Activated T-cell treated with anti-CD3 and anti-CD28 coated beads, Interleukin-2, amount 50 U/mL, for 48 hours (primary cell): ENCODE measurements around the gene MTHFSD.

Experiments used
- DNase-seq, 2 experiments: peaks; one replicate each; pipeline ENCODE4 v3.0.0-alpha.2; 2020

The MTHFSD gene

DNA sequence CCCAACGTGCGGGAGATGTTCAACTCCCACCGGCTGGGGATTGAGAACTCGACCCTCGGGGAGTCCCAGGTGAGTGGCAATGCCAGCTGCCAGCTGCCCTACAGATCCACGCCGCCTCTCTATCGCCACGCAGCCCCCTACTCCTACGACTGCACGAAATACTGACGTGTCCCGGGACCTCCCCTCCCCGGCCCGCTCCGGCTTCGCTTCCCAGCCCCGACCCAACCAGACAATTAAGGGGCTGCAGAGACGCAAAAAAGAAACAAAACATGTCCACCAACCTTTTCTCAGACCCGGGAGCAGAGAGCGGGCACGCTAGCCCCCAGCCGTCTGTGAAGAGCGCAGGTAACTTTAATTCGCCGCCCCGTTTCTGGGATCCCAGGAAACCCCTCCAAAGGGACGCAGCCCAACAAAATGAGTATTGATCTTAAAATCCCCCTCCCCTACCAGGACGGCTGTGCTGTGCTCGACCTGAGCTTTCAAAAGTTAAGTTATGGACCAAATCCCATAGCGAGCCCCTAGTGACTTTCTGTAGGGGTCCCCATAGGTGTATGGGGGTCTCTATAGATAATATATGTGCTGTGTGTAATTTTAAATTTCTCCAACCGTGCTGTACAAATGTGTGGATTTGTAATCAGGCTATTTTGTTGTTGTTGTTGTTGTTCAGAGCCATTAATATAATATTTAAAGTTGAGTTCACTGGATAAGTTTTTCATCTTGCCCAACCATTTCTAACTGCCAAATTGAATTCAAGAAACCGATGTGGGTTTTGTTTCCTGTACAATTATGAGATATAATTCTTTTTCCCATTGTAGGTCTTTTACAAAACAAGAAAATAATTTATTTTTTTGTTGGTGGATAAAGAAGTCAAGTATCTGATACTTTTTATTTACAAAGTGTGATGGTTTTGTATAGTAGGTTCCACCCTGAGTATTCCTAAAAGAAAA, 13.9 kb upstream of the MTHFSD start:
- no peak for DNase-seq

DNA sequence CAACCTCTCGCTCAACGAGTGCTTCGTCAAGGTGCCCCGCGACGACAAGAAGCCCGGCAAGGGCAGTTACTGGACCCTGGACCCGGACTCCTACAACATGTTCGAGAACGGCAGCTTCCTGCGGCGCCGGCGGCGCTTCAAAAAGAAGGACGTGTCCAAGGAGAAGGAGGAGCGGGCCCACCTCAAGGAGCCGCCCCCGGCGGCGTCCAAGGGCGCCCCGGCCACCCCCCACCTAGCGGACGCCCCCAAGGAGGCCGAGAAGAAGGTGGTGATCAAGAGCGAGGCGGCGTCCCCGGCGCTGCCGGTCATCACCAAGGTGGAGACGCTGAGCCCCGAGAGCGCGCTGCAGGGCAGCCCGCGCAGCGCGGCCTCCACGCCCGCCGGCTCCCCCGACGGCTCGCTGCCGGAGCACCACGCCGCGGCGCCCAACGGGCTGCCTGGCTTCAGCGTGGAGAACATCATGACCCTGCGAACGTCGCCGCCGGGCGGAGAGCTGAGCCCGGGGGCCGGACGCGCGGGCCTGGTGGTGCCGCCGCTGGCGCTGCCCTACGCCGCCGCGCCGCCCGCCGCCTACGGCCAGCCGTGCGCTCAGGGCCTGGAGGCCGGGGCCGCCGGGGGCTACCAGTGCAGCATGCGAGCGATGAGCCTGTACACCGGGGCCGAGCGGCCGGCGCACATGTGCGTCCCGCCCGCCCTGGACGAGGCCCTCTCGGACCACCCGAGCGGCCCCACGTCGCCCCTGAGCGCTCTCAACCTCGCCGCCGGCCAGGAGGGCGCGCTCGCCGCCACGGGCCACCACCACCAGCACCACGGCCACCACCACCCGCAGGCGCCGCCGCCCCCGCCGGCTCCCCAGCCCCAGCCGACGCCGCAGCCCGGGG, 12.9 kb upstream of the MTHFSD start:
- DNase-seq, result peak in 1 of 2 experiments; percentile 40

DNA sequence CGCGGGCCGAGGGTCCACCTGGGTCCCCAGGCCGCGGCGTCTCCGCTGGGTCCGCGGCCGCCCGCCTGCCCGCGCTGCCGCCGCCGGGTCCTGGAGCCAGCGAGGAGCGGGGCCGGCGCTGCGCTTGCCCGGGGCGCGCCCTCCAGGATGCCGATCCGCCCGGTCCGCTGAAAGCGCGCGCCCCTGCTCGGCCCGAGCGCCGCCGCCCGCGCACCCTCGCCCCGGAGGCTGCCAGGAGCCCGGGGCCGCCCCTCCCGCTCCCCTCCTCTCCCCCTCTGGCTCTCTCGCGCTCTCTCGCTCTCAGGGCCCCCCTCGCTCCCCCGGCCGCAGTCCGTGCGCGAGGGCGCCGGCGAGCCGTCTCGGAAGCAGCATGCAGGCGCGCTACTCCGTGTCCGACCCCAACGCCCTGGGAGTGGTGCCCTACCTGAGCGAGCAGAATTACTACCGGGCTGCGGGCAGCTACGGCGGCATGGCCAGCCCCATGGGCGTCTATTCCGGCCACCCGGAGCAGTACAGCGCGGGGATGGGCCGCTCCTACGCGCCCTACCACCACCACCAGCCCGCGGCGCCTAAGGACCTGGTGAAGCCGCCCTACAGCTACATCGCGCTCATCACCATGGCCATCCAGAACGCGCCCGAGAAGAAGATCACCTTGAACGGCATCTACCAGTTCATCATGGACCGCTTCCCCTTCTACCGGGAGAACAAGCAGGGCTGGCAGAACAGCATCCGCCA, 12.1 kb upstream of the MTHFSD start:
- peak; percentile 34 to 35 for DNase-seq

DNA sequence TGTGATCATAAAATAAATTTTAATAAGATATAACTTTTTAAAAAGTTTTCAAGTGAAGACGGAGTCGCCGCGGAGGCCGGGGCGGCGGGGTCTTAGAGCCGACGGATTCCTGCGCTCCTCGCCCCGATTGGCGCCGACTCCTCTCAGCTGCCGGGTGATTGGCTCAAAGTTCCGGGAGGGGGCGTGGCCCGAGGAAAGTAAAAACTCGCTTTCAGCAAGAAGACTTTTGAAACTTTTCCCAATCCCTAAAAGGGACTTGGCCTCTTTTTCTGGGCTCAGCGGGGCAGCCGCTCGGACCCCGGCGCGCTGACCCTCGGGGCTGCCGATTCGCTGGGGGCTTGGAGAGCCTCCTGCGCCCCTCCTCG, 11.5 kb upstream of the MTHFSD start, which contains the start of gene FOXC2:
FOXC2 (plus strand) TSS at position 229 of the 365 bp plus-strand sequence. CDS start 507 bp downstream, outside the sequence.
- peak; percentile 63 to 71 for DNase-seq

DNA sequence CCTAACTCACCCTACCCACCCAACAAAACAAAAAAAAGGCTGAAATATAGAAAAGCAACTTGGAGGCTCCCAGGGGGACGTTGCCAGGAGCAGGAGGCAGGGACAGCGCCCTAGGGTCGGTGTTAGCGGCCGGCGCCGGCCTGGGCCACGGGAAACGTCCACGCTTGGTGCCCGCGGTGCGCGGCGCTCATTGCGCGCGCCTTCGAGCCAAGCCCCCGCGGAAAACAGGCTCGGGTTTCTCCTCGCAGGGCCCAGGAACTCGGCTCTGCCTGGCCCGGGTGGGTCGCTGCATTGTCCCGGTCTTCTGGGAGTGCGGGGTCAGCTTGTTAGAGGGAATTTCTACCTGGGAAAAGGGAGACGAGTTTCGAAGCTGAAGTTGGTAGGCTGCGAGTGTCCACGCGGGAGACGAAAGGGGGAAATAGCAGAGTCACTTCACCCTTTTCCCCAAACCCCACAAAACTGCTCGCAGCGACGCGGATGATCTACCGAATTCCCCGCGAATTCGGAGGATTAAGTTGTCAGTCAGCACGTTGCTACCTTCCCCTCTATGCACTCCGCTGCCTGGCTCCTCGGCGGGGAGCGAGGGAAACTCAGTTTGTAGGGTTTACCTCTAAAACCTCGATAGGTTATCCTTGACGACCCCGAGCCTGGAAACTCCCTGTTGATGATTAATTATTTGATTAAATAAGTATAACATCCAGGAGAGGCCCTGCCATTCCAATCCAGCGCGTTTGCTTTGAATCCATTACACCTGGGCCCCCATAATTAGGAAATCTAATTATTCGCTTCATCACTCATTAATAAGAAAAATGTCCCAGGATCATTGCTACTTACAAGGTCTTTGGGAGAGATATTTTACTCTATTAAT, 10.8 kb upstream of the MTHFSD start:
- DNase-seq, result no peak

DNA sequence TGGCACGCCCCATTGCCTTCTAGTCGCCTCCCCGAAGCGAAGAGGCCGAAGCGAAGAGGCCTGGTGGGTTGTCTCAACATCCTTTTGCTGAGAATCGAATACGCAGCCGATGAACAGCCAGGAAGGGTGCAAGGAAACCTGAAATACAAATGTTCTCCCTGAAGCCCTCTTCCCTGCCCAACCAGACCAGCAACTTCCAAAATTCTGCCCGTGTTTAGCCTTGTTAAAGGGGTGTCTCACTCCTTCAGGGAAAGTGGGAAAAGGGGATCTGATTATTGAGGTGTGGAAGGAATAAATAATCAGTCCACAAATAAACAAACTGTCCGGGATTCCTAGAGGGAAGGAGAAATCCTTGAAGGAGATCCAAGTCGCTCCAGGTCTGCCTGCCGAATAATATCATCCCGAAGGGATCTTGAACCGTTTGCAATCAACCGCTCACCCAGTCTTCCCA, 10.2 kb upstream of the MTHFSD start:
- DNase-seq, result no peak

DNA sequence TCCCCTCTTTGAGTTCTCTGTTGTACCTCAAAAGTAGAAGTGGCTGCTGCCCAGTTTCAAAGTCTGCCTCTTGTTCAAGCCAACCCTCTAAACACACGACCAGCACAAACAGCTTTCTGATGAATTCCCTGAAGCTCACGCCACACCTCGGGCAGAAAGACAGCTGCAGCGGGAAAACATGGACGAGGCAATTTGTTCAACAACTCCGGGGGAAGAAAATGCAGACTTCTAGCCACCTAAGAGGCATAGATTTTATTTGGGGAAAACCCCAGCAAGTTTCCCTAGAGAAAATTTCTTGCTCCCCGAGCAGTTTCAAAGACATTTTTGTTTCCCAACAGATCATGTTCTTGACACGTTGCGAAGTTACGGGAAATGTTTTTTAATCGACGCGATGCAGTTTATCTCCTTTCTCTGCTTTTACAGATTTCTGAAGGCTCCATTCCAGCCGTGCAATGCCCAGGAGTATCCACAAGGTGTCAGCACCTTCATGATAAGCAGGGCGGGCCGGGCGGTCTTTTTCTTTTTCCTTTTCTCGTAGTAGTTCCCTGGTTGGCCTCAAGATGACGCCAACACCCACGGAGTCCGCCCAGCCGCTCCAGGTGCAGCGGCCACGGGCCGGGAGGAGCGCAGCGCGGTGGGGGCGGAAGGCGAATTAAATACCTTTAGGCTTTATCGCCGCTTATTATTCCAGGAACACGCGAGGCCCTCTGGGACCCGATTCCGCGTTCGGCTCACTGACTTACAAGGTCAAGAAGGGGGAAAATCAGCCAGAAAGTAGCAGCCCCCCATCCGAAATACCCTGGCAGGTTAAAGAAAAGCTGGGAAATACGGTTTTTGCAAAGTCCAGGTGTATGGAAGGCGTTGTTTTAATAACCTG, 8.7 kb upstream of the MTHFSD start:
- DNase-seq, result peak; percentile 90 to 92

DNA sequence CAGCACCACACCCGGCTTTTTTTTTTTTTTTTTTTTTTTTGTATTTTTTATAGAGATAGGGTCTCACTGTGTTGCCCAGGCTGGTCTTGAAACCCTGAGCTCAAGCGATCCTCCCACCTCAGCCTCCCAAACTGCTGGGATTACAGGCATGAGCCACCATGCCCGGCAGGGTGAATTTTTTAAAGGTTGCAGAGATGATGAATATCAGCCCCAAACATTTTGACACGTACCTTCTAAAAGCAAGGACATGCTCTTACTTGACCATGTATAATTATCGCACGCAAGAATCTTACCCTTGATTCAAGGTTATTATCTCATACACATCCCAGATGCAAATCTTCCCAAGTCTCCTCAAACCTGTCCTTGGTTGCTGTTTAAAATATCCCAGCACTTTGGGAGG, 7.3 kb upstream of the MTHFSD start:
- DNase-seq, result no peak

DNA sequence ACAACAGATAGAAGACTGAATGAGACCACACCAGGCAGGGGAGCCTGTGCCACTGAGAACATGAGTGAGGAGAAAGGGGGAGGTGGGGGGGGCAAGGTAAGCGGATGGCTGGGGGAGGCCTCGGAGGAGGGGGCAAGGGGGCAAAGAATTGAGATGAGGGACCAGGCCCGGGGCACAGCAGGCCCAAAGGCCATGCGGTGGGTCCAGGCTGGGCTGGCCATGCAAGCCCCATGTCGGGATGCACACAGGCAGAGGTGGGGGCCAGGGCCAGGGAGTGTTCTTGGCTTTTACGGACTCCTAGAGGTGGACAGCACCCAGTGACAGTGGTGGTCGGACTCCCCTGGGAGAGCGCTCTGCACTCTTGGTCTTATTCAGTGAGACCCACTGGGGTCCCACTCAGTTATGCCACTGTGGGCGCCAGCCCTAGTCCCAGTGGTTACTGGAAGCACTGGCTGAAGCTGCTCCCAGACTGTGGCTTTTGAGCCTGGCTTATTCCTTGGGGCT, 4.8 kb upstream of the MTHFSD start:
- DNase-seq, result no peak

DNA sequence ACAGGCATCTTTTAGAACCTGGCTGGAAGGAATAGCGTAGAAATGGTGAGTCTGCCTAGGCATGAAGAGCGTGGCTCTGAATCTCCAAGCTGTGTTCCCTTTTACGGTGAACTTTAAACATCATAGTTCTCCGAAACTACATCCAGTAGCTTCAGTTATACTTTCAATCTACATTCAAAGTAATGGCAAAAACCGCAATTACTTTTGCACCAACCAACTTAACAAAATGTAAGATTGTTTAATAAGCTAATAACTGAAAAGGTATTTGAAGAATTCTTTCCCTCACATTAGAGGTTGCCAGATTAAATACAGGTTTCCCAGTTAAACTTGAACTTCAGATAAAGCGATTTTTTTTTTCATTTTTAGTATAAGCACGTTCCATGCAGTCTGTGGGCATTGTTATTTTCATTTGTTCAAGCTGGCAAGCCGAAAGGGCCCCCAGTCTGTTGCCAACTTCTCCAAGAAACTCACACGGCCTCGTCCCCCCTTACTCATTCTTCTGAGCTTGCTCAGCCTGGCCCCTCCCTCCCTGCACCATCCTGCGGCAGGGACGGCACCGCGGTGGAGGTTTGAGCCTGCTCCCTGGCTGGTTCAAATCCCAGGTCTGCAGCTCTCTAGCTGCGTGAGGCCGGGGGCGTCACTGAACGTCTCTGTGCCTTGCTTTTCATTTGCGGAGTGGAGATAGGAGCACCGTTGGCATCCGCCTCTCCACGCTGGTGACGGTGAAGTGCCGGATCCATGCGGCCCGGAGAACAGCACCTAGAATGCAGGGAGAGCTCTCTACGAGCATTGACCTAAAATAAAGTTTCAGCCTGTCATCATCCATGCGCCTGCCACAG, 3.5 kb upstream of the MTHFSD start:
- no peak for DNase-seq

DNA sequence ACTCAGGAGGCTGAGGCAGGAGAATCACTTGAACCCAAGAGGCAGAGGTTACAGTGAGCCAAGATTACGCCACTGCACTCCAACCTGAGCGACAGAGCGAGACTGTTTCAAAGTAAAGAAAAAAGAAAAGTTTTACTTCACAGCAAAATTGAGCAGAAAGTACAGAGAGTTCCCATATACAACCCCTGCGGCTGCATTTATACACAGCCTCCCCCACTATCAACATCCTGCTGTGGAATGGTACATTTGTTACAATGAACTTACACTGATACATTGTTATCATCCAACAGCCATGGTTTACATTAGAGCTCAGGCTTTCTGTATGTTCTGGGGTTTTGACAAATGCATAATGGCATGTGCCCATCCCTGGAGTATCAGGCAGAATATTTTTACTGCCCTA, 2.6 kb upstream of the MTHFSD start:
- no peak for DNase-seq

DNA sequence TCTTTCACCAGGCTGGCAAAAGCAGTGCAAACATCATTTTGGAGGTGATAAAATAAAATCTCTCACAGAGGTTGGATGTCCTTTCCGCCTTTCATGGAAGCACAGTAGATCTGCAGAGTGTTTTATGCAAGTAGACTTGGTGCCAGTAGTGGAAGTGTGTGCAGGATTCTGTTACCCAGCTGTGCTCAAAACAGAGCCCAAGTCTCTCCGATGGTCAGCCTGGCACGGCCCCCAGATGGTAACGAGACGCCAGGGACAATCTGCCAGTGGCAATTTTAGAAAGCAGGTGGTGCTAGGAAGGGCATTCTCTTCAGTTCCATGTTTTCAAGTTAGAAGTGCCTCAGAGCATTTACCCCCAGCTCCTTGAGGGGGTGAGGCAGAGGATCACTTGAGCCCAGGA, 1.5 kb upstream of the MTHFSD start:
- DNase-seq, result no peak

DNA sequence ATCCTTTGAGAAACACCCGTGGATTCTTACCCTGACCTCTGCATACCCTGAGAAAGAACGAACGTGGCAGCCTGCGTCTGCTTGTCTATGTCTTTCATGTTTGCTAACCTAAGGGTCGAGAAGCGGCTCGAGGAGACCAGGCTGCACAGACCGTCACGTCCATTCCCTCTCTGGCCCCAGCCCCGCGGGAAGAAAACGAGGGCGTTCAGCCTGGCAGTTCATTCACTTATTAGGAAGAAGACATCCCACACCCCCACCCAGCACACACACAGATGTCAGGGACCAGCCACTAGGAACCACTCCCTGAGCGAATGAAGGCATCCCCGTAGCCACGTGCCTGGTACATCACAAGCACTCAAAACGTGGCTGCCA, 655 bp upstream of the MTHFSD start:
- DNase-seq, result no peak

DNA sequence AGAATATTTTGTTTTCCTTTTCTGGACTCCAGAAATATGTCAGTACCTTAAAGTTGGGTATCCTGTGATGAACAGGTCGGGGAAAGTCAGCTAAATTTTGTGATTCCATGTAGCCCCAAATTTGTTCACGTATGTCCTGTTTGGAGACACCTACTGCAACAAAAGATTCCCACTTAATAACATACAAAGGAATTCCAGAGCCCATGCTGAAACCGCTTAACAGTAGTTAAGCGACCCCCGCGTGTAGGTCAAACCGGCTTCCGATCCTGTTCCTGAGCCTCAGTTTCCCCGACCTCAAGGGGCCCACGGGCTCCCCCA, 477 bp downstream of the MTHFSD start:
- DNase-seq, result no peak

DNA sequence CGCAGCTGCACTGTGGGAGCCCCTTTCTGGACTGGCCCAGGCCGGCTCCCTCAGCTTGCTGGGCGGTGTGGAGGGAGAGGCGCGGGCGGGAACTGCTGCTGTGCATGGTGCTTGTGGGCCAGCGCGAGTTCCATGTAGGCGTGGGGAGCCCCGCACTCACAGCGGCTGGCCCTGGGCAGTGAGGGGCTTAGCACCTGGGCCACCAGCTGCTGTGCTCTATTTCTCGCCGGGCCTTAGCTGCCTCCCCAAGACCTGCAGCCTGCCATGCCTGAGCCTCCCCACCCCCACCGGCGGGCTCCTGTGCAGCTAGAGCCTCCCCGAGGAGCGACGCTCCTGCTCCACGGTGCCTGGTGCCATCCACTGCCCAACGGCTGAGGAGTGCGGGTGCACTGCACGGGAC, 1.7 kb downstream of the MTHFSD start:
- no peak for DNase-seq

DNA sequence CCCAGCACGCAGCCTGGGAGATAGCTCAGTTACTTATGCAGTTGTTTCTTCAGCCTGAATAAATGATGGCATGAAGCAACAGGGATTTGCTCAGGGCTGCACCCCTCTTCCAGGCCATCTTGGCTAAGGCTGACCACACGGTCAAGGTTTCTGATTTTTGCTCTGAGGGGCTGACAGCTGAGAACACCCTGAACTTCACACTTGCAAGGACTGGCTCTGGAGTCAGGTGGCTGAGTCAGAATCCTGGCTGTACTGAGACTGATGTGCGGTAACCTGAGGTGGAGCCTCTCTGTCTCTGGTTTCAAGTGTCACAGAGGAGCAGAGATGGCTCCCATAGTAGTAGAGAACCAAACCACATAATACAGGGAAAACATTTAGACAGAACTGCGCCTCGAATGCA, 4.8 kb downstream of the MTHFSD start:
- DNase-seq, result no peak

DNA sequence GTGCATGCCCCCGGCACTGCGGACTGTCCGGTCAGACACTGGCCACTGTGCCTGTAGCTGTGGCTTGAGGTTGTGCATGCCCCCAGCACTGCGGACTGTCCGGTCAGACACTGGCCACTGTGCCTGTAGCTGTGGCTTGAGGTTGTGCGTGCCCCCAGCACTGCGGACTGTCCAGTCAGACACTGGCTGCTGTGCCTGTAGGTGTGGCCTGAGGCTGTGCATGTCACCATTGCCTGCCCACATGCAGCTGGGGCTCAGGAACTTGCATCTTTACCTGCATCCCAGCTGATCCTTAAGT, 5.2 kb downstream of the MTHFSD start:
- no peak for DNase-seq

DNA sequence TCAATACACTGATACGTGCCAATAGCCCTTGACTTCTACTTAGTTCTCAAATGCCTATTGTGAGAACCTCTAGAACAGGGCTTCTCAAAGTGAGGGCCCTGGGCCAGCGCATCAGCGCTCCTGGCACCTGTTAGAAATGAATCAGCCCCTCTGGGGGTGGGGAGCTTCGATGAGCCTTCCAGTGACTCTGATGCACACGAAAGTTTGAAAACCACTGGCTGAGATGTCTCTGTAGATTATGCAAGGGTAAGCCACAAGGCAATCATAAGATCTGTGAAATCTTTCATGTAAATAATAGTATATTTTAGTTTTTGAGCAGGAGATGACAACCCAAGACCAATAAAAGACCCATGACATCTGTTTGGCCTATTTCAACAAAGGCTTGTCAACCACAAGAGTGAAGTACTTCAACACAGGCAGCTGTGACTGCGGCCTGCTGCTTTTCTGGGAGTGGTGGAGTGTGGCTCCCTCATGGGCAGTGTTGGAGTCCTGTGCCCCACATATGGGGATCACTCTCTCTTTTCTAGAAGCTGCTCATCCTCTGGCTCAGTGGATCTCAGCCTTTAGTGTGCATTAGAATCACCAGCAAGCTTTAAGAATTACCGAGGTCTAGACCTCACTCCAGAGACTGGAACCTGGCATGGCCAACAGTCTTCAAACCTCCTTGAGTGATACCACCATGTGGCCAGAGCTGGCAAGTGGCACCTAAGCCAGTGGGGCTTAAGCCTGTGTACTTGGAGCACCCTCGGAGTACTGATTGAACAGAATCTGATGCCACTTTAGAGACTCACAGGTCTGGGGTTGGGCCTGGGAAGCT, 5.8 kb downstream of the MTHFSD start:
- DNase-seq, result peak; percentile 45 to 49

DNA sequence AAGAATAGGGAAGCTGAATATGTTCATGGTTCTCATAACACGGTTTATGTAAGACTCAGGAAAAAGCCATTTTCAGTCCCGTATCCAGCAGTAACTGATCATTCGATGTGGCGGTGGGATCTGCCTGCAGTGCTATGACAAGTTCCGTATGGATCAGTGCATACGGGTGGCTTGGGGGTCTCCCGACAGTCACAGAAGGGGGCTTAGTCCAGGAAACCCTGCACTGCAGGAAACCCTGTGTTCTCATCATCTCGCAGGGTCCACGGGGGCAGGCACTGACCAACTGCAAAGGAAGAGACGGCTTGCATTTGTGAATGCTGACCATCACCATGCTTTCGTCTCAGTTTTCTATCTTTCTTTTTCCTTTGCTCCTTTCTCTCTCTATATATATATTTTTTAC, 7.7 kb downstream of the MTHFSD start:
- DNase-seq, result no peak
